ENCODE measurements around the gene IL15RA. TPM values are rescaled to one million over a fixed set of nuclear protein-coding genes. Genes with fewer than 3 reads are reported as not detected.

Gene IL15RA
- total RNA-seq, 1 donor from 2014 or later, result 0.40 TPM

DNA sequence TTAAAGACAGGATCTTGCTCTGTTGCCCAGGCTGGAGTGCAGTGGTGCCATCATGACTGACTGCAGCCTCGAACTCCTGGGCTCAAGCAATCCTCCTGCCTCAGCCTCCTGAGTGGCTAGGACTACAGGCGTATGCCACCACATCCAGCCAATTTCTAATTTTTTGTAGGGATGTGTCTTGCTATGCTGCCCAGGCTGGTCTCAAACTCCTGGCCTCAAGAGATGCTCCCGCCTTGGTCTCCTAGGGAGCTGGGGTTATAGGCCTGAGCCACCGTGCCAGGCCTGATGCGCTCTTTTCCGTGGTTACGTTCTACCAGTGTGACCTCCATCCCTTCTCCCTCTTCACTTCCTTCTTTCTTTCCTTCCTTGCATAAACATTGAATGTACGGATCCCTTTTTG is 34.2 kb upstream of the IL15RA start:
- no peaks in the 10 kb centered on the region for H3K36me3 Mint-ChIP-seq (ENCODE audit: unreplicated experiment)
- H3K9me3 Mint-ChIP-seq (ENCODE audit: unreplicated experiment), result peaks cover 6% of the 10 kb centered on the region
- no peak overlapping the region for H3K4me3 Mint-ChIP-seq (ENCODE audit: unreplicated experiment)
- no peak for TF ChIP-seq CTCF (IDR thresholded peaks at IDR 0.05)
- peaks cover 45% of the 10 kb centered on the region for H3K27me3 Mint-ChIP-seq (ENCODE audit: unreplicated experiment)
- H3K27ac Mint-ChIP-seq (ENCODE audit: unreplicated experiment), result no peak overlapping the region
- no peak for DNase-seq (ENCODE audit: extremely low spot score, unreplicated experiment)
- no peaks in the 10 kb centered on the region for H3K4me1 Mint-ChIP-seq (ENCODE audit: unreplicated experiment)

DNA sequence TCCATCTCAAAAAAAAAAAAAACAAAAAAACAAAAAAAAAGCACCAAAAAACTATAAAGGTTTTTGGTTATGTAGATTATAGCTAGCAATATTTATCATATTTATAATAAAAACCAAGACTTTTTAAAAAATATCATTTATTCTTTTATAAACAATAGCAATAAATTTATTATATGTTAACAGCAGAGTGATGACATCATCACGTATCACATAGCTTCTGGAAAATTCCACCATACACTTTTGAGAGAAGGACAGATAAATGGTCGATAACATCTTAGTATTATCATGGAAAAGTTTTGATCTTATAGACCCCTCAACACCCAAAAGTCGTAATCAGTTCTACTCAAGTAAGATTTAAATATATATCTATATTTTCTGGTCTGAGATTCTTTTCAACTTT is 33.2 kb upstream of the IL15RA start:
- Mint-ChIP-seq H3K4me1 (ENCODE audit: unreplicated experiment) (no peaks in the 10 kb centered on the region), H3K36me3 (ENCODE audit: unreplicated experiment) (no peaks in the 10 kb centered on the region), H3K9me3 (ENCODE audit: unreplicated experiment) (peaks cover 6% of the 10 kb centered on the region), H3K4me3 (ENCODE audit: unreplicated experiment) (no peak overlapping the region), H3K27me3 (ENCODE audit: unreplicated experiment) (peaks cover 37% of the 10 kb centered on the region), H3K27ac (ENCODE audit: unreplicated experiment) (no peak overlapping the region)
- TF ChIP-seq CTCF (IDR thresholded peaks at IDR 0.05), result no peak
- DNase-seq (ENCODE audit: extremely low spot score, unreplicated experiment), result no peak

- TF ChIP-seq CTCF (IDR thresholded peaks at IDR 0.05), result no peak
- DNase-seq (ENCODE audit: extremely low spot score, unreplicated experiment), result no peak
- Mint-ChIP-seq H3K36me3 (ENCODE audit: unreplicated experiment) (no peaks in the 10 kb centered on the region), H3K4me3 (ENCODE audit: unreplicated experiment) (no peak overlapping the region), H3K9me3 (ENCODE audit: unreplicated experiment) (peaks cover 6% of the 10 kb centered on the region), H3K27me3 (ENCODE audit: unreplicated experiment) (peaks cover 38% of the 10 kb centered on the region), H3K4me1 (ENCODE audit: unreplicated experiment) (no peaks in the 10 kb centered on the region), H3K27ac (ENCODE audit: unreplicated experiment) (no peak overlapping the region)
Observed at GRCh38 chr10:6009961-6010360, 32.6 kb upstream of the IL15RA start.

GRCh38 chr10:6009150-6009549 is 31.8 kb upstream of the IL15RA start:
- H3K36me3 Mint-ChIP-seq (ENCODE audit: unreplicated experiment), result no peaks in the 10 kb centered on the region
- DNase-seq (ENCODE audit: extremely low spot score, unreplicated experiment), result no peak
- no peak overlapping the region for H3K4me3 Mint-ChIP-seq (ENCODE audit: unreplicated experiment)

GRCh38 chr10:6008497-6009142 is 31.3 kb upstream of the IL15RA start:
- no peak for TF ChIP-seq CTCF (IDR thresholded peaks at IDR 0.05)
- H3K4me3 Mint-ChIP-seq (ENCODE audit: unreplicated experiment), result no peak overlapping the region
- no peaks in the 10 kb centered on the region for H3K4me1 Mint-ChIP-seq (ENCODE audit: unreplicated experiment)
- no peaks in the 10 kb centered on the region for H3K36me3 Mint-ChIP-seq (ENCODE audit: unreplicated experiment)
- peaks cover 6% of the 10 kb centered on the region for H3K9me3 Mint-ChIP-seq (ENCODE audit: unreplicated experiment)
- DNase-seq (ENCODE audit: extremely low spot score, unreplicated experiment), result no peak
- no peak overlapping the region for H3K27ac Mint-ChIP-seq (ENCODE audit: unreplicated experiment)
- peaks cover 40% of the 10 kb centered on the region for H3K27me3 Mint-ChIP-seq (ENCODE audit: unreplicated experiment)

More at GRCh38 chr10:6009150-6009549, 31.8 kb upstream of the IL15RA start:
- Mint-ChIP-seq H3K4me1 (ENCODE audit: unreplicated experiment) (no peaks in the 10 kb centered on the region), H3K27me3 (ENCODE audit: unreplicated experiment) (peaks cover 44% of the 10 kb centered on the region), H3K27ac (ENCODE audit: unreplicated experiment) (no peak overlapping the region), H3K9me3 (ENCODE audit: unreplicated experiment) (peaks cover 6% of the 10 kb centered on the region)
- TF ChIP-seq CTCF (IDR thresholded peaks at IDR 0.05), result no peak
